Neuronal stem cell (in vitro differentiated cells): ENCODE measurements around the gene SMYD3.

Experiments used
- DNase-seq: peaks from one replicate; pipeline ENCODE4 v3.0.0-alpha.2; 2013; ENCODE audit warnings: low spot score
- H2AFZ ChIP-seq: one replicate; pipeline ENCODE4 v1.6.1; 2013; ENCODE audit warnings: mild to moderate bottlenecking, low read length, inconsistent platforms
- H2AK5ac ChIP-seq: 2 replicates; pipeline ENCODE4 v1.6.1; 2013; ENCODE audit warnings: low read depth, mild to moderate bottlenecking, inconsistent platforms, low read length, moderate library complexity, mixed read lengths
- H2BK120ac ChIP-seq: 2 replicates; pipeline ENCODE4 v1.6.1; 2013; ENCODE audit warnings: low read depth, mild to moderate bottlenecking, inconsistent platforms, low read length, moderate library complexity, mixed read lengths
- H2BK12ac ChIP-seq: one replicate; pipeline ENCODE4 v1.6.1; 2013; ENCODE audit warnings: low read length, inconsistent platforms
- H2BK15ac ChIP-seq: 2 replicates; pipeline ENCODE4 v1.6.1; 2013; ENCODE audit warnings: mild to moderate bottlenecking, low read length, inconsistent platforms, mixed read lengths
- H2BK5ac ChIP-seq: one replicate; pipeline ENCODE4 v1.6.1; 2013; ENCODE audit warnings: inconsistent platforms, mild to moderate bottlenecking, low read length, moderate library complexity
- H3K14ac ChIP-seq: one replicate; pipeline ENCODE4 v1.6.1; 2013; ENCODE audit warnings: low read length, inconsistent platforms
- H3K18ac ChIP-seq: 2 replicates; pipeline ENCODE4 v1.6.1; 2013; ENCODE audit warnings: low read length, inconsistent platforms
- H3K23ac ChIP-seq: 2 replicates; pipeline ENCODE4 v1.6.1; 2013; ENCODE audit warnings: low read depth, mild to moderate bottlenecking, mixed read lengths, low read length, inconsistent platforms; ENCODE audit not compliant: poor library complexity
- H3K27ac ChIP-seq: replicated peaks from 3 replicates; pipeline ENCODE4 v1.5.1; 2013; ENCODE audit warnings: low read length, inconsistent platforms
- H3K27me3 ChIP-seq, 3 experiments: 2 replicates each; pipeline ENCODE4 v1.6.1; 2013; ENCODE audit warnings: low read length in 3 of 3, mild to moderate bottlenecking in 2 of 3, inconsistent platforms in 1 of 3, low read depth in 1 of 3, mixed read lengths in 1 of 3, moderate library complexity in 1 of 3; ENCODE audit not compliant: control insufficient read depth in 3 of 3, insufficient read depth in 3 of 3
- H3K36me3 ChIP-seq, 2 donors: replicated peaks in 1 of 2; 2 replicates each; pipeline ENCODE4 v1.6.1; 2013; ENCODE audit warnings: low read length in 2 of 2; ENCODE audit not compliant: control insufficient read depth in 2 of 2, insufficient read depth in 2 of 2
- H3K4ac ChIP-seq: 2 replicates; pipeline ENCODE4 v1.6.1; 2013; ENCODE audit warnings: inconsistent platforms, mild to moderate bottlenecking, low read length, moderate library complexity
- H3K4me1 ChIP-seq, 2 donors: 1 replicate in 1 of 2; 2 replicates in 1 of 2; pipeline ENCODE4 v1.6.1; 2013; ENCODE audit warnings: low read length in 2 of 2, low read depth in 1 of 2; ENCODE audit not compliant: control insufficient read depth in 2 of 2, insufficient read depth in 1 of 2
- H3K4me2 ChIP-seq: one replicate; pipeline ENCODE4 v1.6.1; 2013; ENCODE audit warnings: mild to moderate bottlenecking, low read length, inconsistent platforms; ENCODE audit not compliant: insufficient read depth, poor library complexity, severe bottlenecking
- H3K4me3 ChIP-seq, 2 donors: 2 replicates each; pipeline ENCODE4 v1.5.1; 2013; ENCODE audit warnings: low read length in 2 of 2, mild to moderate bottlenecking in 2 of 2, inconsistent platforms in 1 of 2, moderate library complexity in 1 of 2
- H3K79me1 ChIP-seq: one replicate; pipeline ENCODE4 v1.6.1; 2013; ENCODE audit warnings: low read depth, mild to moderate bottlenecking, inconsistent platforms, low read length, moderate library complexity
- H3K9ac ChIP-seq: one replicate; pipeline ENCODE4 v1.6.1; 2013; ENCODE audit warnings: mild to moderate bottlenecking, low read depth, low read length, inconsistent platforms; ENCODE audit not compliant: poor library complexity
- H3K9me3 ChIP-seq, 2 donors: replicated peaks in 1 of 2; 2 replicates each; pipeline versions ENCODE3 to v1.6.1; 2013; ENCODE audit warnings: low read length in 2 of 2, mild to moderate bottlenecking in 2 of 2, inconsistent platforms in 1 of 2, low read depth in 1 of 2, mixed read lengths in 1 of 2, moderate library complexity in 1 of 2; ENCODE audit not compliant: control insufficient read depth in 2 of 2, insufficient read depth in 1 of 2
- H4K8ac ChIP-seq: one replicate; pipeline ENCODE4 v1.6.1; 2013; ENCODE audit warnings: low read depth, mild to moderate bottlenecking, inconsistent platforms, low read length, moderate library complexity
- H4K91ac ChIP-seq: one replicate; pipeline ENCODE4 v1.6.1; 2013; ENCODE audit warnings: low read length, low read depth, mild to moderate bottlenecking, inconsistent platforms; ENCODE audit not compliant: poor library complexity
- WGBS, 2 donors: extraction: QIAGEN DNeasy Blood & Tissue Kit; methylation state at CpG; one replicate each; pipeline ENCODE4 v1.1.7; 2013; ENCODE audit warnings: missing lambda C conversion rate in 2 of 2, mixed read lengths in 1 of 2; ENCODE audit not compliant: insufficient read length in 2 of 2, insufficient replicate concordance in 1 of 2; ENCODE audit errors: extremely low coverage in 2 of 2; 5-methylcytosine and 5-hydroxymethylcytosine counted together

The SMYD3 gene

GRCh38 chr1:245786948-245787347, 720.1 kb downstream of the SMYD3 start:
- H3K14ac ChIP-seq: no peak overlapping the region
- no peak overlapping the region for H2BK120ac ChIP-seq
- no peak overlapping the region for H3K4me3 ChIP-seq
- H3K27me3 ChIP-seq: no peaks in the 10 kb centered on the region
- no peak overlapping the region for H3K4ac ChIP-seq
- no peak for DNase-seq
- no peak overlapping the region for H3K4me2 ChIP-seq
- H4K8ac ChIP-seq: no peak overlapping the region
- no peak overlapping the region for H3K23ac ChIP-seq
- H3K27ac ChIP-seq: no peak overlapping the region
- H4K91ac ChIP-seq: no peak overlapping the region
- no peak overlapping the region for H3K18ac ChIP-seq
- no peaks in the 10 kb centered on the region for H3K9me3 ChIP-seq
- no peak overlapping the region for H2AFZ ChIP-seq
- H3K36me3 ChIP-seq: no peaks in the 10 kb centered on the region
- H2AK5ac ChIP-seq: no peak overlapping the region
- no peaks in the 10 kb centered on the region for H3K4me1 ChIP-seq
- no peaks in the 10 kb centered on the region for H3K79me1 ChIP-seq
- H3K9ac ChIP-seq: no peak overlapping the region
- no peak overlapping the region for H2BK5ac ChIP-seq
- WGBS, 2 donors: no CpG with 5 or more reads among the region's 5 CpGs
- no peak overlapping the region for H2BK12ac ChIP-seq
- no peak overlapping the region for H2BK15ac ChIP-seq

GRCh38 chr1:245779797-245780755, 727.0 kb downstream of the SMYD3 start:
- H3K4me3 ChIP-seq: no peak overlapping the region
- H3K23ac ChIP-seq: no peak overlapping the region
- H3K9me3 ChIP-seq: no peaks in the 10 kb centered on the region
- no peak overlapping the region for H3K4ac ChIP-seq
- H2AK5ac ChIP-seq: no peak overlapping the region
- H3K4me2 ChIP-seq: no peak overlapping the region
- H3K79me1 ChIP-seq: no peaks in the 10 kb centered on the region
- H3K18ac ChIP-seq: no peak overlapping the region
- DNase-seq: no peak
- peaks cover 0 to 2% of the 10 kb centered on the region in 2 donors for H3K4me1 ChIP-seq
- H3K9ac ChIP-seq: no peak overlapping the region
- no CpG with 5 or more reads among the region's 9 CpGs for WGBS, 2 donors
- H4K91ac ChIP-seq: no peak overlapping the region
- no peaks in the 10 kb centered on the region for H3K27me3 ChIP-seq
- H2AFZ ChIP-seq: no peak overlapping the region
- no peak overlapping the region for H4K8ac ChIP-seq
- no peak overlapping the region for H3K14ac ChIP-seq
- H3K27ac ChIP-seq: no peak overlapping the region
- no peak overlapping the region for H2BK12ac ChIP-seq
- H2BK15ac ChIP-seq: no peak overlapping the region
- H2BK120ac ChIP-seq: no peak overlapping the region
- no peak overlapping the region for H2BK5ac ChIP-seq
- no peaks in the 10 kb centered on the region for H3K36me3 ChIP-seq

- Histone ChIP-seq H2BK5ac (no peak overlapping the region), H4K8ac (no peak overlapping the region), H3K27ac (no peak overlapping the region), H3K9me3 (no peaks in the 10 kb centered on the region), H2BK15ac (no peak overlapping the region), H3K4me1 (peaks cover 0 to 3% of the 10 kb centered on the region in 2 donors), H3K4me3 (no peak overlapping the region), H3K79me1 (no peaks in the 10 kb centered on the region), H3K4ac (no peak overlapping the region), H3K23ac (no peak overlapping the region), H2BK12ac (no peak overlapping the region), H4K91ac (no peak overlapping the region), H2BK120ac (no peak overlapping the region), H3K27me3 (no peaks in the 10 kb centered on the region), H3K36me3 (no peaks in the 10 kb centered on the region), H3K14ac (no peak overlapping the region), H2AK5ac (no peak overlapping the region), H3K4me2 (no peak overlapping the region), H2AFZ (no peak overlapping the region), H3K18ac (no peak overlapping the region), H3K9ac (no peak overlapping the region)
- no CpG with 5 or more reads among the region's 3 CpGs for WGBS, 2 donors
- DNase-seq: no peak
These were observed 729.3 kb downstream of the SMYD3 start for GRCh38 chr1:245777752-245778151.

GRCh38 chr1:245776694-245777332, 730.3 kb downstream of the SMYD3 start:
- no peak overlapping the region for H3K4me2 ChIP-seq
- H3K14ac ChIP-seq: no peak overlapping the region
- H4K8ac ChIP-seq: no peak overlapping the region
- H3K4ac ChIP-seq: no peak overlapping the region
- H3K27me3 ChIP-seq: no peaks in the 10 kb centered on the region
- H3K36me3 ChIP-seq: no peaks in the 10 kb centered on the region
- H2BK120ac ChIP-seq: no peak overlapping the region
- H2AFZ ChIP-seq: no peak overlapping the region
- no peak overlapping the region for H2AK5ac ChIP-seq
- no peak overlapping the region for H3K4me3 ChIP-seq
- peaks cover 0 to 3% of the 10 kb centered on the region in 2 donors for H3K4me1 ChIP-seq
- H2BK5ac ChIP-seq: no peak overlapping the region
- no peak overlapping the region for H3K23ac ChIP-seq
- no peak overlapping the region for H3K18ac ChIP-seq
- no peak overlapping the region for H2BK15ac ChIP-seq
- no peak for DNase-seq
- no peak overlapping the region for H3K27ac ChIP-seq
- no peaks in the 10 kb centered on the region for H3K79me1 ChIP-seq
- H3K9ac ChIP-seq: no peak overlapping the region
- H2BK12ac ChIP-seq: no peak overlapping the region
- WGBS, 2 donors: no CpG with 5 or more reads among the region's 5 CpGs
- no peak overlapping the region for H4K91ac ChIP-seq
- H3K9me3 ChIP-seq: no peaks in the 10 kb centered on the region
